HepG2 (cell line): Measurements from ENCODE around the gene ALX4. TPM values are rescaled to one million over a fixed set of nuclear protein-coding genes. Genes with fewer than 3 reads are reported as not detected.

Experiments used
- ATAC-seq: fragments of 200-7000 bp; cut with Tn5 transposase; 3 replicates; pipeline ENCODE4 v1.9.1; 2020; ENCODE audit warnings: mild to moderate bottlenecking, moderate library complexity
- BruUV-seq: library from RNA; stranded (reverse); fragments of 400-500 nt; replicated peaks from 2 replicates; lab custom pipeline; 2021; lab: Mats Ljungman, UMichigan
- CTCF ChIA-PET: fragments of 300-600 bp; formaldehyde crosslinking; extraction: SDS; loops from one replicate; lab custom pipeline; 2021; ENCODE audit warnings: low total read pairs, inconsistent platforms, low intra/inter-chr PET ratio; lab: Yijun Ruan, JAX
- POLR2A ChIA-PET: fragments of 350-600 bp; sonication (Branson Sonifier 250); formaldehyde crosslinking; loops from one replicate; lab custom pipeline; 2020; ENCODE audit warnings: antibody characterized with exemption, inconsistent platforms; lab: Yijun Ruan, JAX
- DNase-seq: peaks from one replicate; pipeline ENCODE4 v3.0.0-alpha.2; 2015; ENCODE audit warnings: low spot score
- FAIRE-seq: peaks from 3 replicates; lab custom pipeline; 2011; peaks lifted over from hg19 to GRCh38; lab: Jason Lieb, UNC
- H2AFZ ChIP-seq: one replicate; pipeline ENCODE4 v1.6.1; 2011; ENCODE audit warnings: low read length, inconsistent platforms
- H3K27ac ChIP-seq: fragments of 300-600 bp; 3 replicates; pipeline ENCODE4 v1.8.0; 2011; ENCODE audit warnings: mixed run types, mild to moderate bottlenecking, mixed read lengths, low read length, inconsistent platforms; ENCODE audit not compliant: insufficient read depth; ENCODE audit errors: extremely low read length
- H3K27me3 ChIP-seq, 2 experiments: fragments of 200-600 bp in 1 of 2; 2 replicates in 1 of 2; 3 replicates in 1 of 2; pipeline versions ENCODE4 v1.6.0 to v1.8.0; 2011; ENCODE audit warnings: low read length in 2 of 2, mild to moderate bottlenecking in 2 of 2, moderate library complexity in 2 of 2, inconsistent platforms in 1 of 2; ENCODE audit not compliant: insufficient read depth in 2 of 2, control insufficient read depth in 1 of 2
- H3K36me3 ChIP-seq, 2 experiments: fragments of 200-600 bp in 1 of 2; replicated peaks in 1 of 2; 2 replicates in 1 of 2; 3 replicates in 1 of 2; pipeline versions ENCODE4 v1.5.1 to v1.8.0; 2011; ENCODE audit warnings: low read length in 2 of 2, inconsistent platforms in 1 of 2; ENCODE audit not compliant: insufficient read depth in 2 of 2, control insufficient read depth in 1 of 2
- H3K4me1 ChIP-seq: 2 replicates; pipeline ENCODE4 v1.5.1; 2012; ENCODE audit warnings: low read length, inconsistent platforms; ENCODE audit not compliant: insufficient read depth
- H3K4me2 ChIP-seq: 2 replicates; pipeline ENCODE4 v1.6.0; 2011; ENCODE audit warnings: low read depth, low read length, inconsistent platforms
- H3K4me3 ChIP-seq, 3 experiments: fragments of 200-600 bp in 1 of 3; sonication (generic), shearing (Covaris generic) in 1 of 3; replicated peaks in 1 of 3; 2 replicates each; pipeline ENCODE4 v1.5.1; 2011 to 2016; ENCODE audit warnings: low read length in 3 of 3, inconsistent platforms in 2 of 3, low read depth in 2 of 3, mild to moderate bottlenecking in 2 of 3, control low read depth in 1 of 3, mixed read lengths in 1 of 3; ENCODE audit not compliant: insufficient read depth in 1 of 3
- H3K79me2 ChIP-seq: one replicate; pipeline ENCODE4 v1.6.1; 2011; ENCODE audit warnings: low read length, inconsistent platforms; ENCODE audit not compliant: insufficient read depth
- H3K9ac ChIP-seq: 2 replicates; pipeline ENCODE4 v1.6.0; 2011; ENCODE audit warnings: mild to moderate bottlenecking, low read depth, low read length, inconsistent platforms; ENCODE audit not compliant: insufficient read depth
- H3K9me3 ChIP-seq: 2 replicates; pipeline ENCODE4 v1.5.1; 2012; ENCODE audit warnings: mild to moderate bottlenecking, low read length
- H4K20me1 ChIP-seq: 2 replicates; pipeline ENCODE4 v1.6.0; 2011; ENCODE audit warnings: inconsistent platforms, mild to moderate bottlenecking, low read length, moderate library complexity; ENCODE audit not compliant: insufficient read depth
- ATAD3A ChIP-seq: sonication (generic); formaldehyde crosslinking; IDR thresholded peaks from 2 replicates; pipeline ENCODE4 v1.4.0; 2020; ENCODE audit warnings: missing genetic modification reagents
- ATF7 ChIP-seq, 2 experiments: fragments of 450-650 bp in 1 of 2; sonication (generic) in 1 of 2; formaldehyde crosslinking in 1 of 2; IDR thresholded peaks; 2 replicates each; pipeline versions ENCODE4 v1.4.0 to v1.6.1; 2016 to 2020; ENCODE audit warnings: antibody characterized with exemption in 1 of 2, mild to moderate bottlenecking in 1 of 2, missing genetic modification reagents in 1 of 2
- EHMT2 ChIP-seq: fragments of 200-600 bp; sonication (generic); IDR thresholded peaks from 2 replicates; pipeline ENCODE4 v1.7.0; 2017; ENCODE audit warnings: antibody characterized with exemption, low read depth, low read length, borderline replicate concordance
- FOXC1 ChIP-seq: sonication (generic); formaldehyde crosslinking; IDR thresholded peaks from 2 replicates; pipeline ENCODE4 v1.8.0; 2022; ENCODE audit warnings: mild to moderate bottlenecking, missing genetic modification reagents, borderline replicate concordance
- GATAD2A ChIP-seq: IDR thresholded peaks from 2 replicates; pipeline ENCODE4 v1.6.1; 2016
- HCFC1 ChIP-seq: fragments of 150-350 bp; IDR thresholded peaks from 2 replicates; pipeline ENCODE4 v1.6.1; 2014; ENCODE audit warnings: low read depth, low read length
- HDAC1 ChIP-seq: sonication (generic); formaldehyde crosslinking; IDR thresholded peaks from 2 replicates; pipeline ENCODE4 v1.5.1; 2020; ENCODE audit warnings: mild to moderate bottlenecking, missing genetic modification reagents
- HDAC2 ChIP-seq: sonication (generic); formaldehyde crosslinking; IDR thresholded peaks from 2 replicates; pipeline ENCODE4 v1.4.0; 2020; ENCODE audit warnings: missing genetic modification reagents
- HIVEP1 ChIP-seq: sonication (generic); formaldehyde crosslinking; IDR thresholded peaks from 2 replicates; pipeline ENCODE4 v1.4.0; 2020; ENCODE audit warnings: mild to moderate bottlenecking, missing genetic modification reagents
- NFAT5 ChIP-seq: sonication (generic); formaldehyde crosslinking; IDR thresholded peaks from 2 replicates; pipeline ENCODE4 v1.4.0; 2020; ENCODE audit warnings: missing genetic modification reagents
- PLRG1 ChIP-seq: fragments of 450-650 bp; conservative IDR thresholded peaks from 2 replicates; pipeline ENCODE4 v1.6.1; 2016
- RAD51 ChIP-seq: fragments of 450-650 bp; IDR thresholded peaks from 2 replicates; pipeline ENCODE4 v1.6.1; 2016; ENCODE audit warnings: borderline replicate concordance
- STAT5B ChIP-seq: sonication (generic); formaldehyde crosslinking; IDR thresholded peaks from 2 replicates; pipeline ENCODE4 v1.4.0; 2020; ENCODE audit warnings: missing genetic modification reagents
- ZNF136 ChIP-seq: sonication (generic); formaldehyde crosslinking; IDR thresholded peaks from 2 replicates; pipeline ENCODE4 v1.8.1; 2022; ENCODE audit warnings: low read depth, mild to moderate bottlenecking, moderate library complexity, missing genetic modification reagents
- ZNF460 ChIP-seq: sonication (generic); formaldehyde crosslinking; IDR thresholded peaks from 2 replicates; pipeline ENCODE4 v1.5.1; 2020; ENCODE audit warnings: missing genetic modification reagents, mild to moderate bottlenecking, borderline replicate concordance
- ZNF558 ChIP-seq: sonication (generic); formaldehyde crosslinking; IDR thresholded peaks from 2 replicates; pipeline ENCODE4 v1.9.0; 2022; ENCODE audit warnings: mild to moderate bottlenecking, missing genetic modification reagents, borderline replicate concordance
- ZNF792 ChIP-seq: IDR thresholded peaks from 2 replicates; pipeline ENCODE4 v1.6.1; 2016
- WGBS: methylation state at CpG from one replicate; pipeline ENCODE4 v1.1.6; 2017; ENCODE audit warnings: low lambda C conversion rate; 5-methylcytosine and 5-hydroxymethylcytosine counted together
- in situ Hi-C: cut with HindIII; loops from 2 replicates; pipeline ENCODE4 v1.10.0; 2017; ENCODE audit warnings: low pct_unique_long_range_greater_than_20kb; ENCODE audit not compliant: extremely low pct_ligation_motif_present
- intact Hi-C: fragments of 100-400 bp; cut with micrococcal nuclease; formaldehyde crosslinking; loops from one replicate; pipeline ENCODE4 v1.10.0; 2022; ENCODE audit not compliant: unreplicated experiment
- polyA plus RNA-seq, 8 experiments: library from polyadenylated mRNA; depleted of rRNA in 3 of 8; stranded (reverse) in 7 of 8; unstranded in 1 of 8; fragments of >200 nt; fragmentation: Illumina TruSeq in 4 of 8; extraction: Trizol in 4 of 8; gene quantifications; 2 replicates each; pipeline versions ENCODE4 v1.2.1 to v1.2.3, GENCODE V29; 2011 to 2016; ENCODE audit warnings: low read depth in 4 of 8, missing spikeins in 1 of 8, mixed read lengths in 1 of 8; ENCODE audit not compliant: insufficient read depth in 1 of 8
- total RNA-seq, 5 experiments: library from RNA; depleted of rRNA; stranded (reverse); fragments of >200 nt; fragmentation: Illumina TruSeq; extraction: Trizol; gene quantifications; 2 replicates each; pipeline ENCODE4 v1.2.3, GENCODE V29; 2016; ENCODE audit warnings: low read depth in 1 of 5

The ALX4 gene
- total and polyA plus RNA-seq, 2 of the 13 experiments (the other 11 are each of a cell fraction or from before 2014, with no cell fraction given) = not detected

- ATAC-seq = no peak
- no peak overlapping the region for H2AFZ ChIP-seq
- WGBS = 3% methylated on average over 12 of the region's 15 CpGs
- peaks cover 17% of the 10 kb centered on the region for H3K4me1 ChIP-seq
- no peak overlapping the region for H3K27ac ChIP-seq
- H3K36me3 ChIP-seq = no peaks in the 10 kb centered on the region
- BruUV-seq = no TSS peak
- H3K9ac ChIP-seq = no peak overlapping the region
- DNase-seq = no peak
- no peak for TF ChIP-seq EHMT2
- no peak for TF ChIP-seq PLRG1
- TF ChIP-seq ATAD3A (CRISPR knock-in tag) = no peak
- TF ChIP-seq FOXC1 = no peak
- TF ChIP-seq HDAC1 (CRISPR knock-in tag) = no peak
- no peak for TF ChIP-seq ZNF792 (CRISPR knock-in tag)
- no peak for TF ChIP-seq HIVEP1 (CRISPR knock-in tag)
- no peak for TF ChIP-seq ATF7 (IDR thresholded peaks at IDR 0.05)
- no peak for TF ChIP-seq ATF7 (CRISPR knock-in tag; IDR thresholded peaks at IDR 0.05)
- no peak for TF ChIP-seq NFAT5 (CRISPR knock-in tag)
- TF ChIP-seq ZNF136 (CRISPR knock-in tag) = no peak
- TF ChIP-seq GATAD2A (CRISPR knock-in tag) = no peak
- TF ChIP-seq ZNF460 (CRISPR knock-in tag) = no peak
- TF ChIP-seq STAT5B = no peak
- no peak for TF ChIP-seq HDAC2 (CRISPR knock-in tag)
- no peak for TF ChIP-seq ZNF558 (CRISPR knock-in tag)
- no peak for TF ChIP-seq HCFC1
- no peak for TF ChIP-seq RAD51
- no peak overlapping the region for H3K4me2 ChIP-seq
- in situ Hi-C loops (loop anchor here (25.0 kb wide), 2 partner anchors 93 to 568 kb away; no protein-coding TSS in a partner anchor), intact Hi-C loops (no loop called here)
- CTCF ChIA-PET = no interaction called here
- H3K27me3 ChIP-seq = peaks cover 12 to 96% of the 10 kb centered on the region in 2 experiments
- no peaks in the 10 kb centered on the region for H3K9me3 ChIP-seq
- no peak overlapping the region for H3K4me3 ChIP-seq
- POLR2A ChIA-PET = no interaction called here
- no peak for FAIRE-seq
- 0 out of 2 replicates have a peak, but pooled peaks cover 2% of the 10 kb centered on the region for H4K20me1 ChIP-seq
- H3K79me2 ChIP-seq = no peaks in the 10 kb centered on the region
These were observed 9.2 kb upstream of the ALX4 start for GRCh38 chr11:44319170-44319551.
